ENCODE measurements around the gene STIL. TPM values are rescaled to one million over a fixed set of nuclear protein-coding genes. Genes with fewer than 3 reads are reported as not detected.

STIL gene
- total and polyA plus RNA-seq, 2 donors (not counting 3 experiments of a cell fraction or from before 2014, with no cell fraction given) = 10.3 to 28.1 TPM

DNA sequence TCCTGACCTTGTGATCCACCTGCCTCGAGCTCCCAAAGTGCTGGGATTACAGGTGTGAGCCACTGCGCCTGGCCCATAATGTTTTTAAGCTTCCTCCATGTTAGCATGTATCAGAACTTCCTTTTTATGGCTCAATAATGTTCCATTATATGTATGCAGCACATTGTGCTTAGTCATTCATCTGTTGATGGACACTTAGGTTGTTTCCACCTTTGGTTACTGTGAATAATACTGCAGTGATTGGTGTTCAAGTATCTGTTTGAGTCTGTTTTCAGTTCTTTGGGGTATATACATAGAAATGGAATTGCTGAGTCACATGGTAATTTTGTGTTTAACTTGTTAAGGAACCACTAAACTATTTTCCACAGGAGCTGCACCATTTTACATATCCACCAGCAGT lies 37.4 kb upstream of the STIL start:
- H3K9ac ChIP-seq (replicated peaks; ENCODE audit: extremely low read depth, insufficient read depth, low read length) = no peak overlapping the region
- H4K20me1 ChIP-seq (replicated peaks; ENCODE audit: control insufficient read depth, extremely low read depth, insufficient read depth, low read length) = peaks cover 3% of the 10 kb centered on the region
- no peak overlapping the region for H3K4me3 ChIP-seq (replicated peaks in 1 of 3; ENCODE audit: insufficient read depth in 1 of 3, low read depth in 1 of 3, low read length in 3 of 3)
- no peaks in the 10 kb centered on the region for H3K9me1 ChIP-seq (replicated peaks; ENCODE audit: control insufficient read depth, extremely low read depth, insufficient read depth, low read length)
- H3K4me2 ChIP-seq (ENCODE audit: insufficient read depth, low read length) = no peak overlapping the region
- no peaks in the 10 kb centered on the region for H3K27me3 ChIP-seq (ENCODE audit: control insufficient read depth in 2 of 2, insufficient read depth in 2 of 2, low read length in 2 of 2)
- no TSS peak for BruUV-seq (replicated peaks)
- H3K4me1 ChIP-seq (ENCODE audit: control insufficient read depth, extremely low read depth, insufficient read depth, low read length) = no peaks in the 10 kb centered on the region
- no peaks in the 10 kb centered on the region for H3K9me3 ChIP-seq (replicated peaks; ENCODE audit: control insufficient read depth, insufficient read depth, low read length)
- dilution Hi-C loops (cut with MboI; ENCODE audit: extremely low pct_ligation_motif_present, low sequenced_read_pairs) (no loop called here), intact Hi-C loops (cut with micrococcal nuclease) (no loop called here)
- DNase-seq (ENCODE audit: low read depth, low spot score) = no peak
- TF ChIP-seq, protein P1, sequence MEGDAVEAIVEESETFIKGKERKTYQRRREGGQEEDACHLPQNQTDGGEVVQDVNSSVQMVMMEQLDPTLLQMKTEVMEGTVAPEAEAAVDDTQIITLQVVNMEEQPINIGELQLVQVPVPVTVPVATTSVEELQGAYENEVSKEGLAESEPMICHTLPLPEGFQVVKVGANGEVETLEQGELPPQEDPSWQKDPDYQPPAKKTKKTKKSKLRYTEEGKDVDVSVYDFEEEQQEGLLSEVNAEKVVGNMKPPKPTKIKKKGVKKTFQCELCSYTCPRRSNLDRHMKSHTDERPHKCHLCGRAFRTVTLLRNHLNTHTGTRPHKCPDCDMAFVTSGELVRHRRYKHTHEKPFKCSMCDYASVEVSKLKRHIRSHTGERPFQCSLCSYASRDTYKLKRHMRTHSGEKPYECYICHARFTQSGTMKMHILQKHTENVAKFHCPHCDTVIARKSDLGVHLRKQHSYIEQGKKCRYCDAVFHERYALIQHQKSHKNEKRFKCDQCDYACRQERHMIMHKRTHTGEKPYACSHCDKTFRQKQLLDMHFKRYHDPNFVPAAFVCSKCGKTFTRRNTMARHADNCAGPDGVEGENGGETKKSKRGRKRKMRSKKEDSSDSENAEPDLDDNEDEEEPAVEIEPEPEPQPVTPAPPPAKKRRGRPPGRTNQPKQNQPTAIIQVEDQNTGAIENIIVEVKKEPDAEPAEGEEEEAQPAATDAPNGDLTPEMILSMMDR (IDR thresholded peaks at IDR 0.05; ENCODE audit: extremely low read depth in 1 of 2, insufficient read depth in 1 of 2, low read depth in 1 of 2, low read length in 2 of 2) = no peak
- TF ChIP-seq GATA2 (IDR thresholded peaks at IDR 0.05; ENCODE audit: insufficient read depth, insufficient read length, low read depth, low read length) = no peak
- TF ChIP-seq JUN (IDR thresholded peaks at IDR 0.05; ENCODE audit: borderline replicate concordance, insufficient read depth, insufficient read length, low read depth) = no peak
- TF ChIP-seq FOS (IDR thresholded peaks at IDR 0.05; ENCODE audit: borderline replicate concordance, insufficient read depth, low read length) = no peak
- TF ChIP-seq POLR2AphosphoS5 (IDR thresholded peaks at IDR 0.05; ENCODE audit: insufficient read depth, low read depth, low read length) = no peak
- no peak for TF ChIP-seq POLR2A (IDR thresholded peaks at IDR 0.05; ENCODE audit: low read depth, low read length)
- TF ChIP-seq EZH2 (IDR thresholded peaks at IDR 0.05; ENCODE audit: borderline replicate concordance, low read depth, low read length, severe bottlenecking) = no peak
- no peak for FAIRE-seq
- POLR2A ChIA-PET = no interaction called here
- peaks cover 76% of the 10 kb centered on the region for H3K79me2 ChIP-seq (ENCODE audit: control insufficient read depth, insufficient read depth, low read length)
- CTCF ChIA-PET = interaction anchor here (0.6 to 0.7 kb wide), 2 partner anchors 16 to 18 kb away, joined by 3 read pairs; partner anchors contain the start of gene CMPK1
- no peak overlapping the region for H2AFZ ChIP-seq (ENCODE audit: low read depth, low read length)
- H3K27ac ChIP-seq (ENCODE audit: insufficient read depth, low read depth, low read length) = no peak overlapping the region
- no peaks in the 10 kb centered on the region for H3K36me3 ChIP-seq (ENCODE audit: control insufficient read depth in 2 of 2, extremely low read depth in 1 of 2, insufficient read depth in 2 of 2, low read length in 2 of 2)
